NCI-H1436 (cell line): ENCODE data around the gene SULT2B1.

ENCODE experiments used
- DNase-seq: peaks from one replicate; lab custom pipeline; 2025; lab: John Stamatoyannopoulos, UW

Gene SULT2B1

GRCh38 chr19:48600679-48601417 is 48.9 kb downstream of the SULT2B1 start:
- DNase-seq: no peak

- DNase-seq: no peak
These were observed 51.0 kb downstream of the SULT2B1 start for GRCh38 chr19:48603001-48603400.

GRCh38 chr19:48603449-48603848 is 51.5 kb downstream of the SULT2B1 start:
- DNase-seq: no peak

- DNase-seq: no peak
These were observed 51.9 kb downstream of the SULT2B1 start for GRCh38 chr19:48603850-48604249.

- no peak for DNase-seq
These were observed 54.7 kb downstream of the SULT2B1 start, which contains the start of gene SPACA4 for GRCh38 chr19:48606463-48607358. SPACA4 (plus strand) TSS chr19:48606742; CDS start chr19:48606979, 237 bp downstream.

GRCh38 chr19:48607359-48607755 is 55.4 kb downstream of the SULT2B1 start:
- no peak for DNase-seq

GRCh38 chr19:48608798-48609263 is 56.9 kb downstream of the SULT2B1 start:
- DNase-seq: peak; percentile 91

- no peak for DNase-seq
These were observed 57.7 kb downstream of the SULT2B1 start for GRCh38 chr19:48609571-48610108.

- no peak for DNase-seq
These were observed 59.9 kb downstream of the SULT2B1 start for GRCh38 chr19:48611872-48612271.

- no peak for DNase-seq
These were observed 61.3 kb downstream of the SULT2B1 start for GRCh38 chr19:48613024-48613851.

- DNase-seq: no peak
These were observed 62.0 kb downstream of the SULT2B1 start for GRCh38 chr19:48613852-48614435.

- peak; percentile 53 for DNase-seq
These were observed 62.7 kb downstream of the SULT2B1 start, which contains the start of gene FAM83E for GRCh38 chr19:48614436-48615230. FAM83E (minus strand) TSS chr19:48615076; CDS start chr19:48613372, 1,704 bp downstream.

GRCh38 chr19:48615231-48616040 is 63.5 kb downstream of the SULT2B1 start:
- DNase-seq: no peak

- no peak for DNase-seq
These were observed 64.1 kb downstream of the SULT2B1 start for GRCh38 chr19:48616041-48616436.

GRCh38 chr19:48616491-48617056 is 64.6 kb downstream of the SULT2B1 start:
- DNase-seq: no peak

- DNase-seq: no peak
These were observed 65.4 kb downstream of the SULT2B1 start for GRCh38 chr19:48617146-48617937.

- DNase-seq: no peak
These were observed 66.4 kb downstream of the SULT2B1 start for GRCh38 chr19:48618278-48618915.
